Large intestine (tissue), 1 donor: ENCODE data around the gene TP53BP1. TPM values are rescaled to one million over a fixed set of nuclear protein-coding genes. Genes with fewer than 3 reads are reported as not detected.

Experiments used
- polyA plus RNA-seq: library from polyadenylated mRNA; unstranded; fragments of 120-200 nt; gene quantifications from one replicate; pipeline ENCODE4 v1.2.1, GENCODE V29; 2013

TP53BP1 gene
- polyA plus RNA-seq, 1 donor, result 35.6 TPM

Other genes with a start within 250 kb of the TP53BP1 start
- 0.03 TPM for gene TGM5, start 226.2 kb downstream of the TP53BP1 start, polyA plus RNA-seq
- not detected for gene TGM7, start 190.9 kb downstream of the TP53BP1 start, polyA plus RNA-seq
- 8.1 TPM for gene LCMT2, start 162.6 kb downstream of the TP53BP1 start, polyA plus RNA-seq
- gene ZSCAN29, start 122.1 kb downstream of the TP53BP1 start, polyA plus RNA-seq, result 25.3 TPM
- 16.4 TPM for gene TUBGCP4, start 122.1 kb downstream of the TP53BP1 start, polyA plus RNA-seq
- gene MAP1A, start 24.5 kb upstream of the TP53BP1 start, polyA plus RNA-seq, result 5.4 TPM
- gene PPIP5K1, start 97.1 kb upstream of the TP53BP1 start, polyA plus RNA-seq, result 159 TPM
- 15.3 TPM for gene CKMT1B, start 100.9 kb upstream of the TP53BP1 start, polyA plus RNA-seq
- 10.9 TPM for gene STRC, start 125.6 kb upstream of the TP53BP1 start, polyA plus RNA-seq
- gene CATSPER2, start 155.7 kb upstream of the TP53BP1 start, polyA plus RNA-seq, result 55.3 TPM
- 13.0 TPM for gene CKMT1A, start 200.7 kb upstream of the TP53BP1 start, polyA plus RNA-seq